Measurements from ENCODE around the gene HOXA4. TPM values are rescaled to one million over a fixed set of nuclear protein-coding genes. Genes with fewer than 3 reads are reported as not detected.

The HOXA4 gene
- total RNA-seq, 1 donor from 2014 or later, result not detected

DNA sequence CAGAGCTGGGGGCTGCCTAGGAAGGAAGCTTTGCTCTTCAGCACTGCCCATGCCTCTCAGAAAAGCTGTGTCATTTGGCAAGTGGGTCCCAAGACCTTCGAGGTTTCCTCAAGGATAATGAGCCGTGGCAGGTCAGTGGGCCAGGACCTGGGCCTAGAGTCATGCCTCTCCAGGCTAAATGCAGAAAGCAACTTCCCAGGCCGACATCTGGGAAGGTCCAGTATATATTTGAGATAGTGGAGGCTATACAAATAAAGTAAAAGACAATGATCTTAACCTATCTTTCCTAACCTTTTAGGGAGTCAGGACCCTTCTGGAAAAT, 45.9 kb upstream of the HOXA4 start:
- Mint-ChIP-seq H3K4me3 (no peak overlapping the region), H3K27ac (no peak overlapping the region), H3K4me1 (peaks cover 6% of the 10 kb centered on the region), H3K9me3 (peaks cover 19% of the 10 kb centered on the region), H3K36me3 (no peaks in the 10 kb centered on the region), H3K27me3 (ENCODE audit: insufficient read depth, low read depth) (peaks cover 85% of the 10 kb centered on the region)
- H3K9me3 ChIP-seq (ENCODE audit: low read depth), result no peaks in the 10 kb centered on the region
- peaks cover 98% of the 10 kb centered on the region for H4K20me1 ChIP-seq (ENCODE audit: low read depth)
- no peaks in the 10 kb centered on the region for H3F3A ChIP-seq (ENCODE audit: low read depth)
- no peak overlapping the region for H3K9ac ChIP-seq
- H3K27me3 ChIP-seq, result peaks cover 100% of the 10 kb centered on the region
- H3K4me2 ChIP-seq, result no peak overlapping the region
- no peaks in the 10 kb centered on the region for H3K79me2 ChIP-seq (ENCODE audit: low read depth)
- H3K4me1 ChIP-seq, result no peaks in the 10 kb centered on the region
- no peak overlapping the region for H3K27ac ChIP-seq
- no peak for TF ChIP-seq EZH2 (IDR thresholded peaks at IDR 0.05)
- TF ChIP-seq EZH2phosphoT487 (IDR thresholded peaks at IDR 0.05), result no peak
- TF ChIP-seq, protein P1, sequence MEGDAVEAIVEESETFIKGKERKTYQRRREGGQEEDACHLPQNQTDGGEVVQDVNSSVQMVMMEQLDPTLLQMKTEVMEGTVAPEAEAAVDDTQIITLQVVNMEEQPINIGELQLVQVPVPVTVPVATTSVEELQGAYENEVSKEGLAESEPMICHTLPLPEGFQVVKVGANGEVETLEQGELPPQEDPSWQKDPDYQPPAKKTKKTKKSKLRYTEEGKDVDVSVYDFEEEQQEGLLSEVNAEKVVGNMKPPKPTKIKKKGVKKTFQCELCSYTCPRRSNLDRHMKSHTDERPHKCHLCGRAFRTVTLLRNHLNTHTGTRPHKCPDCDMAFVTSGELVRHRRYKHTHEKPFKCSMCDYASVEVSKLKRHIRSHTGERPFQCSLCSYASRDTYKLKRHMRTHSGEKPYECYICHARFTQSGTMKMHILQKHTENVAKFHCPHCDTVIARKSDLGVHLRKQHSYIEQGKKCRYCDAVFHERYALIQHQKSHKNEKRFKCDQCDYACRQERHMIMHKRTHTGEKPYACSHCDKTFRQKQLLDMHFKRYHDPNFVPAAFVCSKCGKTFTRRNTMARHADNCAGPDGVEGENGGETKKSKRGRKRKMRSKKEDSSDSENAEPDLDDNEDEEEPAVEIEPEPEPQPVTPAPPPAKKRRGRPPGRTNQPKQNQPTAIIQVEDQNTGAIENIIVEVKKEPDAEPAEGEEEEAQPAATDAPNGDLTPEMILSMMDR (IDR thresholded peaks at IDR 0.05), result no peak
- H3K36me3 ChIP-seq, result no peaks in the 10 kb centered on the region
- no peak overlapping the region for H3K4me3 ChIP-seq
- DNase-seq (ENCODE audit: low spot score), result no peak
- no peak overlapping the region for H2AFZ ChIP-seq (replicated peaks)

DNA sequence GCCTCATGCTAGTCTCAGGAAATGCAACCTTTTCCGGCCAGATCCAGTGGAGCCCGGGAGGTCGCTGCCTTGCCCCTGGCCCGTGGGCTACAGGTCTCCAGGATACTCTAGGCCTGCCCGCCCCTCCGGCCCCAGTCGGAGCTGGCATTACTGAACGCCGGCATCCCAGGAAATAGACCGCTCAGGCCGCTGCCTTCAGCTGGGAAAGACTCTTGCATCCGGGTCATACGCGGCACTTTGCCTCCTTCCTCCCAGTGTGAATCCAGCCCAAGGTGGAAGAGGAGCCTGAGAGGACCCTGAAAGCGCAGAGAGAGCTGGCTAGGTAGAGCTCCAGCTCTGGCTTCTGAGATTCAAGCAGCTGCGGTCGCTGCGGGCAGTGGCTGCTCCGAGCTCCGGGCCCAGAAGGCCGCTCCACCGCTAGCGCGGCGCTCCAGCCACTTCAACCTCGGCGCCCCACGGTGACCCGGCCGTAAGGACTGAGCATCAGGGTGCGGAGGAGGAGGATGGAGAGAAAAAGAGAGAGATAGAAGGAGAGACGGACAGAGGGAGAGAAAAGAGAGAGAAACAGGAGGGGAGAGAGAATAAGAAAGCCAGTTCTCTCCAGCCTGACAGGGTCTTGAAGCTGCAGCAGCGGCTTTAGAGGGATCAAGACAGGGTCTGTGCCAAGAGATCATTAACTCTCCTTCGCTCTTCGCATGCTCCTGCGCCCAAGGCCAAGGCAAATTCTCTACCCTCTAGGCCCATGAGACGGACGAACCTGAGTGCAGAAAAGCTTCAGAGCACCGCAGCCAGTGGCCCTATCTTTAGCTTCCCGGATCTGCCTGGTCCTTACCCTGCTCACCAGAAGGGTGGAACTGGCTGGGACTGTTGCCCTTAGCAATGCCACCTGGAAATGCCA, 45.3 kb upstream of the HOXA4 start:
- Histone ChIP-seq H3K4me2 (no peak overlapping the region), H3F3A (ENCODE audit: low read depth) (no peaks in the 10 kb centered on the region), H2AFZ (replicated peaks) (no peak overlapping the region), H3K4me3 (no peak overlapping the region), H3K9ac (no peak overlapping the region), H3K9me3 (ENCODE audit: low read depth) (no peaks in the 10 kb centered on the region), H3K27ac (no peak overlapping the region), H3K4me1 (no peaks in the 10 kb centered on the region), H3K36me3 (no peaks in the 10 kb centered on the region), H3K79me2 (ENCODE audit: low read depth) (no peaks in the 10 kb centered on the region), H4K20me1 (ENCODE audit: low read depth) (peaks cover 98% of the 10 kb centered on the region), H3K27me3 (peaks cover 100% of the 10 kb centered on the region)
- H3K4me3 Mint-ChIP-seq, result no peak overlapping the region
- H3K27me3 Mint-ChIP-seq (ENCODE audit: insufficient read depth, low read depth), result peaks cover 85% of the 10 kb centered on the region
- no peak overlapping the region for H3K27ac Mint-ChIP-seq
- no peaks in the 10 kb centered on the region for H3K36me3 Mint-ChIP-seq
- peaks cover 7% of the 10 kb centered on the region for H3K4me1 Mint-ChIP-seq
- peaks cover 19% of the 10 kb centered on the region for H3K9me3 Mint-ChIP-seq
- peak; percentile 98 for TF ChIP-seq EZH2 (IDR thresholded peaks at IDR 0.05)
- TF ChIP-seq, protein P1 (IDR thresholded peaks at IDR 0.05), result no peak
- peak; percentile 89 for TF ChIP-seq EZH2phosphoT487 (IDR thresholded peaks at IDR 0.05)
- DNase-seq (ENCODE audit: low spot score), result no peak

DNA sequence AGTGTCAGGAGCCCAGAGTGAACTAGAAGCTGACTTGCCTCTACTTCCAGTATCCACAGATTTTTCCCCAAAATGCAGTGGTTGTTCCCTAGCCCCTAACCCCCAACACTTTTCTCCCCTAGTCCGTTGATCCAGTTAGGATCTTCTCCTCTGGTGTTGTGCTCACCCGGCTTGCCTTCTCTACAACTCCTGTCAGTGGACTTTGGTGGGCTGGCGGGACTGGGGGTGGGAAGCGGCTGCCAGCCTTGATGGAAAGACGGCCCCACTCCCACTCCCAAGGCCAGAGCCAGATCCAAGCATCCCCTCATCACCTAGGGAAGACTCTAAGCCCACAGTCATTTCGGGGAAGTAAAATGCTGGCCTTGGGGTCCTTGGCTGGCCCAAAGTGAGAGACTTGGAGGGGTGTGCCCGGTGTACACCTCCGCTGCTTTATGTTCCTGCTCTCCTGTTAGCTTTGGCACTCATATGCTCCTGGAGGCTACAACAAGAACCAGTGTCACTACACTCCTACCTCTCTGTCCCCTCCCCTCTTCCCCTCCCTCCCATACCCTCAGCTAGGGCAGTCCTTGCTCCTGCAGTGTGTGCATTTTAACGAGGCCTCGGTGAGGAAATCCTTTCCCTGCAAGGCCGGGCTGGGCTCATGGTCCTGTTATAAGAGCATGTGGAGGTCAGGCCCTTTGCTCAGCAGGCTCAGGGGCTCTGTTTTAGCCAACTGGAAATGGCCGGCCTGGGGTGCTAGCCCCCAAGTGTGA, 44.5 kb upstream of the HOXA4 start:
- peaks cover 7% of the 10 kb centered on the region for H3K4me1 Mint-ChIP-seq
- peaks cover 85% of the 10 kb centered on the region for H3K27me3 Mint-ChIP-seq (ENCODE audit: insufficient read depth, low read depth)
- no peaks in the 10 kb centered on the region for H3K36me3 ChIP-seq
- H3K9ac ChIP-seq, result no peak overlapping the region
- no peaks in the 10 kb centered on the region for H3K79me2 ChIP-seq (ENCODE audit: low read depth)
- H3K36me3 Mint-ChIP-seq, result no peaks in the 10 kb centered on the region
- no peaks in the 10 kb centered on the region for H3K4me1 ChIP-seq
- H3K4me3 Mint-ChIP-seq, result no peak overlapping the region
- no peak overlapping the region for H3K4me3 ChIP-seq
- peaks cover 100% of the 10 kb centered on the region for H3K27me3 ChIP-seq
- DNase-seq (ENCODE audit: low spot score), result no peak
- H4K20me1 ChIP-seq (ENCODE audit: low read depth), result peaks cover 98% of the 10 kb centered on the region
- no peak overlapping the region for H3K27ac Mint-ChIP-seq
- H3K9me3 ChIP-seq (ENCODE audit: low read depth), result no peaks in the 10 kb centered on the region
- no peaks in the 10 kb centered on the region for H3F3A ChIP-seq (ENCODE audit: low read depth)
- H3K27ac ChIP-seq, result no peak overlapping the region
- no peak overlapping the region for H2AFZ ChIP-seq (replicated peaks)
- no peak overlapping the region for H3K4me2 ChIP-seq
- TF ChIP-seq EZH2 (IDR thresholded peaks at IDR 0.05), result no peak
- TF ChIP-seq, protein P1 (IDR thresholded peaks at IDR 0.05), result no peak
- TF ChIP-seq EZH2phosphoT487 (IDR thresholded peaks at IDR 0.05), result no peak
- H3K9me3 Mint-ChIP-seq, result peaks cover 22% of the 10 kb centered on the region

Data from neural progenitor cell (in vitro differentiated cells).